HG03064 (cell line): Measurements from ENCODE around the gene CPVL.
"Not testable (repeated sequence)": the region's sequence is repeated elsewhere in the genome, so short reads cannot be mapped to it uniquely, and the experiment has no call there.

Source experiments
- ATAC-seq: cut with Tn5 transposase; IDR thresholded peaks from one replicate; pipeline ENCODE4 v1.9.1; 2021; ENCODE audit warnings: low read depth; ENCODE audit not compliant: unreplicated experiment

The CPVL gene

DNA sequence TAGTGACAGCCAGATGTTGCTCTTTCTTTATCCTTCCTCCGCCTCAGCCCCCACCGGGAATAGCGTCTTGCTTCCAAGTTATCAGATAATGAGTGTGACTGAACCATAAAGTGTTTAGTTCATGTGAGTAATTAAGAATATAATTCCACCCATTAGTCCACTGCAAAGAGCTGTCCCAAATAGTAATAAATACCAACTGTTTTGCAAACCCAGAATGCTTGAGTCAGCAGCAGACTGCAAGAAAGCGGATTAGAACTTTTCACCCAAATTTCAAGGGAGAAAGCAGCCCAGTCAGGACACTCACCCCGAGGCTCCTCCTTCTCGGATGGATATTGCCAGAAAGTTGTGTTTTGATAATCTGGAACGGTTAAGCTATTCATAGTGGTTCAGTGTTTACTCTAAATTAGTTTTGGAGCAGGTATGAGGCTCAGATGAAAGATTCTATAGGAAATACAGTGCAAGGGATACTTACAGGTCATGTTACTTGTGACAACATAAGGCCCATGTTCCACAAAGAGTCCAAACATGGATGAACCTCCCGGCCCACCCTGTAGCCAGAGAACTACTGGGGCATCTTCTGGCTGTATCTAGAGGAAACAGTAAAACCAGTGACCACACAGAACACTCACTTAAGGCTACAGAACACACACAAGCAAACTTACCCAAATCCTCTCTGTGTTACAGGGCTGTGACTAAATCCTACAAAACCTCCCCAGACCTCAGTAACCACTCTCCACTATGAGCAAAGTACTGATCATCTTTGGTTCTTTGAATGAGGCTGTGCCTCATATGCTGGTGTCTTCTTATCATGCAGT is 50.5 kb downstream of the CPVL start:
- no peak for ATAC-seq

DNA sequence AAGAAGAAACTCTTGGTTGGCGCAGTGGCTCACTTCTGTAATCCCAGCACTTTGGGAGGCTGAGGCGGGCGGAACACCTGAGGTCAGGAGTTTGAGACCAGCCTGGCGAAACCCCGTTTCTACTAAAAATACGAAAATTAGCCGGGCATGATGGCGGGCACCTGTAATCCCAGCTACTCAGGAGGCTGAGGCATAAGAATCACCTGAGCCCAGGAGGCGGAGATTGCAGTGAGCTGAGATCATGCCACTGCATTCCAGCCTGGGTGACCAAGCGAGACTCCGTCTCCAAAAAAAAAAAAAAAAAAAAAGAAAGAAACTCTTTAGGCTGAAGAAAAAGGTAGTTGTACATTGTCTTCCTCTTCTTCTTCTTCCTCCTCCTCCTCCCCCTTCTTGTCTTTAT is 53.2 kb downstream of the CPVL start:
- not testable (repeated sequence) for ATAC-seq

DNA sequence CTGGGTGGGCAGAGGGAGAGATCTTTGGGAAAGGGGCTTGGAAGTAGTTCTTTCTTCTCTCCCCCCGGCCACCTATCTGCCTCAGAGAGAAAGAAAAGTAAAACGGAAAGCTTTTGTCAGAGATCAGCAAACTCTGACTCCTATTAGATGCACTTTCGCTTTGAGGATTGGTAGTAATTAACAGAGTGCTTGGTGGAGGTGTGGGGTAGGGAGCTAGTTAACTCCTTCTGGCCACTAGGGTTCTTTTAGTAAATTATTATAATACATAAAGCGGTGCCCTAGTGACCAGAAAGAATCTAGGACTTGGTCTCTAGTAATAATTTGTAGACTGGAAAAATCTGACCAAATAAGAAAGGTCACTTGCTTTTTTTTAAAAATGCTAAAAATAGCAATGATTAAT is 54.6 kb downstream of the CPVL start:
- peak; percentile 97 for ATAC-seq

DNA sequence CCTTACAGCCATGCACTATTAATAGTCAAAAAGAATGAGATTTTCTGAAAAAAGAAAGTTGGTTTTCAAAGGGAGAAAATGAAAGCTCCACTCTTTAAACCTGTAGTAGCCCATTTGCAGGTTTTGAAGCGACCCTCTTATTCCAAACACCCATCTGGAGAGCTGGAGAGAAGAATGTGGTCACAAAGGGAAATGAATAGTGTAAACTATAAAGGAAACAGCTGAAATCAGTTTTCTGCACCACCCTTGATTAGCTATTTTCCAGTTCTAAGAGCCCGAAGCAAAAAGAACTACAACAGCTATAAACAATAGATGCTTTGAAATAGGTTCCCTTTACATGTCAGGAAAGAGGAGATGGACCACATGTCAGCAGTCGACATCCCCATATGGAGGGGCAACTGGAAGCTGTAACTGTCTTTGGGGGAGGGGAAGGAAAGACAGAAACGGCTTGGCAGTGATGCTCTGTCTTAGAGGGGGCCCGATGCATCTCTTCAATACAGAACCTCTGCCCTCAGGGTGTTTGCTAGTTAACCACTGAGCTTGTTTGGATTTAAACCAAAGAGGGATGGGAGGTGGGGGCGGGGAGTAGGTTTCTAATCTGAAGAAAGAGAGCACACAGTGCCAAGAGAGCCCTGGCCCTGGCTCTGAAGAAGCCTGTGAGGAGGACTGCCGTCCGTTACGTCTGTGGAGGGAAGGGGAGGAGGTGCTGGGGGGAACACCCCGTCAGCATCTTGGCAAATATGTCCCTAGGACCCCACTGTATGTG is 55.3 kb downstream of the CPVL start:
- ATAC-seq, result peak; percentile 11

DNA sequence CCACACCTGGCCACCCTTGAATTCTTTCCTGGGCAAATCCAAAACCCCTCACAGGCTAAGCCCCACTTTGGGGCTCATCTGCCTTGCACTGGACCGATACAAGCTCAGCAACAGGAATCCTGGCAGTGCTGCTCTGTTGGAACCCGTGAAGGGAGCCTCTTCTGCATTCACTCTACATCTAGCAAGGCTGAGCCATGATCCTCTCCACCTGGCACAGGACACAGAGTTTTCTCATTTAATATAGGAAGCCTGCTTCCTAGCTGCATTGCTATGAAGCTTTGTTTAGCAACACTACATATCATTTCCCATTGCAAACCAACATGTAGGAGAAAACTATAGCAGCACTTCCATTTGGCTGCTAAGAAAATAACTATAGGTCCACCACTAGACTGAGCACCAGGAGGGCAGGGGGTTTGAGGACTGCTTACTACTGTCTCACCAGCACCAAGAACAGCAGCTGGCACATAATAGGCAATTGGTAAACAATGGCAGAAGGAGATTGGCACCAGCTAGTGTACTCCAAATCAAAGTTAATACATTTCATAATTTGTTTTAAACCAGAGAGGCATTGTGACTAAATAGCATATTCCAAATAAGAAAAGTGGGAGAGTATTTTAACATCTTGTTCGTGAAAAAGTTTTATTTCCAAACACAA is 56.1 kb downstream of the CPVL start:
- no peak for ATAC-seq

DNA sequence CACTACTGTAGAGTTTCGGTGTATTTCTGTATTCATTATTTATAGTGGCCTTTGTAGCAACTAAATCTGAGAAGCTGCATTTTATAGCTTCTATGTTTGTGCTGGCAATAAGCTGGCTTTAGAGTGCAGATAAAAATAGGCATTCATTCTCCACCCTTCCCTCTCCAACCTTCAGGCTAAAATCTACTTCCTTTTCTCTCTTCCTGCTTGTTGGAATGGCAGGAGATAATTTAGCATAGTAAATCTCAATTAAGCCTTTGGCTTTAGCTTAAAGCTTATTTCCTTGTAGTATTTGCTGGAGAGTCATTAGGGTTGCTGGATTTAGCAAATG is 58.5 kb downstream of the CPVL start:
- no peak for ATAC-seq

DNA sequence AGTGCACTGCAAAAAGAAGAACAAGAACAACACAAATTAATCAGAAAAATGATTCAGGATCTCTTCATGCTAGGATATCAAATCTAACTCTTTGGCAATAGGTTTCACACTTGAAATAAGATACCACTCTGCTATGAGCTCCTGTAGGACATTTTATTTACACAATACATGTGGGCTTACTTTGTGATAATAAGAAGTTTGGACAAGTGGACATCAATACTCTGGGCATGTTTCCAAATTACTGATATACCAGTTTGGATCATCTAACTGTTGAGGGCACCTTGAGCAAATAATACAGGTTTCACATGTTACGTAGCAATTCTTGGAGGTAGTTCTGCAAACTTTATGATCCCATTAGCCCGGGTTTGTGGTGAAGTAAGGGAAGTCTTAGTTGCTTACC is 59.8 kb downstream of the CPVL start:
- ATAC-seq, result no peak

DNA sequence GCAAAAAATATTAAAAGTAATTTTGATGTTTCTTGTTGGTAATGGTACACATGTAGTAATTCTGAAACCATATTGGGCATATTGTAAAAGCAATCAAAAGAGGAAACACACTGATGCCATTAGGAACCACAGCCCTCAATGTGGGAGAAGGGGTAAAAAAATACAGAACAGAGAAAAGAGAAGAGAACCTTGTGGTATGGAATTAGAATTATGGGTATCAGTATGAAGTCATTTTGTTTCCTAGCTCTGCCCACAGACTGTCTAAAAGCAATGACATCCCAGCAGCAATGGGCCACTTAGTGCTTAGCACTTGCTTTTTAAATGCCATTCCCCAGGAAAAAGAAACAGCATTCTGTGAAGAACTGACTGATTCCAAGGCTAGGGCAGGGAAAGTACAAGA is 61.5 kb downstream of the CPVL start:
- ATAC-seq, result no peak

DNA sequence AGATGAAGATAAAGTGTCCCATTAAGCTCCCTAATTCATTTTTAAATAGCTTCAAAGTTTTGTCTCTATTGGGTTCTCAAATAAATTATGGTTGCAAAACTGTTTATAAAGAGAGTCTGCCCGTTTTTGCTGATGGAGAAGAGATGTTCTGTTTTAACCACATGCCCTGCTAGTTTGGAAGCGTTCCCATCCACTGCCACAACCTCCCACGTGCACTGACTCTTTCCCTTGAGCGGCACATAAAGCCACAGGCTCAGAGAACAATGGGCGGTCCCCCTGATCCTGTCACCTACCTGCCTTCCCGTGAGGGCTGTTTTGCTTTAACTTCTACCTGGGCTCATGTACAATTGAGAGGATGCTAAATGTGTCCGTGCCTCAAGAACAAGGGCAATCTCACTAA is 65.5 kb downstream of the CPVL start:
- ATAC-seq, result no peak

DNA sequence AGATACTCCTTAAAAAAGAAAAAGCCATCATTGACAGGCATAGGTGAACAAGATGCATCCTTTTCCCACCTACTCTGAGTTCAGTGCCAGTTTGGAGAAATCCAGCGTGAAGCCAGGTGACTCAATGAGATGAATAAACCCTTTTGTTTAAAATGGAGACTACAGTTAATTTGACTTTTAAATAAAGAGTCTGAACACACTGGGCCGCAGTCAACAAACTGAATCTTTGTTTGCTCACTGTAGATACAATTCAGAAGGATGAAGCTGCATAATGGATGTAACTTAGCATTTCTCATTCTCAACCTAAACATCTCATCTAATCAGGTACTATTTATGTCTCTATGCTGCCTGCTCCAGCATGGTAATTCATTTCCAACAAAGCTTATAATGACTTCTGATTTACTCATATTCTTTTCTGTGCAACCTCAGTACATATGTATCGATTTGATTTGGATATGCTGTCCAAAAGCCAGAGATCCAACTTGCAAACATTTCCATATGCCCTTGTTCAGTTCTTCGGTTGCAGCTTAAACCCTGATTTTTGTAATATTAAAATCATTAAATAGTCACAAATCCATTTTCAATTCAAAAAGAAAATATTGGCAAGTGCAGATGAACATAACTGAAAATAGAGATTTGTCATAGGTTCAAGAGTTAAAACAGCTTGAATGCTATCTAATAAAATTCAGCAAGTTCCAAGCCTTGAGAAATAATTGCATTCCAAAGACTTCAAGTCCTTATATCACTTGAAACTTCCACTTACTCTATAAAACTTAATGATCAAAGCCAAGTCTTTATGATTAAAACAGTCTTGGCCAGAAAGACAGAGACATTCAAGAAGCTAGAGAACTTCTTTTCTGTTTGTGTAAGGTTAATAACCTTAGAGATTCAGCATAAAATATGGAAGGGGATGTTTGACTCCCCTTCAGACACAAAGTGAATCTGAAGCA is 67.8 kb downstream of the CPVL start:
- ATAC-seq, result no peak

DNA sequence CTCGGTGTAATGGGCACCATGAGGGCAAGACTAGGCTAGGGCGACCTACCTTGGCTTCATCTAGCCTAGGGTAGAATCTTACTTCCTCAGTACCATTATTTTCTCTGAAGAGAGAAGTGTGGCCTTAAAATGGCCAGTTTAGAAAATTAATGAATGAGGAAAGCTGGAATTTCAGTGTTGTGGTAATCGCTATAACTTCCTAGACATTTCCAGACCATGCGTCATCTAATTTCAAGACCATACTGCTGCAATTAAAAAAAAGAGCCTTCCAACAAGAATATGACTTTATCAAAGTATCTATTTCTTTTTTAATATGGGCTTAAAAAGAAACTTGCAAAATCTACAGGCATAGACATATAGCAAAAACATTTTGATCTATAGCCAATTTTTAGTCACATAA is 68.5 kb downstream of the CPVL start:
- ATAC-seq, result no peak

DNA sequence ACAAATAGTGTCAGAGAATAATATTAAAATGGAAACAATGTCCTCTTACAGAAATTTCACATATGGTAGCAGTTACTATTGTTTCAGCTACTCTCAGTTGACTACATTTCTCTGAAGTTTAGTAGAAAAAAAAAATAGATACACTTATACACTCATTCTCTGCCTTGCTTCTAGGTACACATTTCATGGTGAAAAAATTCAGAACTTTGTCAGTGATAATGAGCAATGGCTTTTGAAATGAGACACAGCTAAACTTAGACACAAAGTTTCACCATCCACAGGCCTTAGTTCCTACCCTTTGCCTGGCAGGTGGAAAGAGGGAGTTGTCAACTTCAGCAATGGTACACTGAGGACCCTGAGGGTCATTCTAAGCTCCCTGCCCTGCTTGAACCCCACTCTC is 69.2 kb downstream of the CPVL start:
- no peak for ATAC-seq

DNA sequence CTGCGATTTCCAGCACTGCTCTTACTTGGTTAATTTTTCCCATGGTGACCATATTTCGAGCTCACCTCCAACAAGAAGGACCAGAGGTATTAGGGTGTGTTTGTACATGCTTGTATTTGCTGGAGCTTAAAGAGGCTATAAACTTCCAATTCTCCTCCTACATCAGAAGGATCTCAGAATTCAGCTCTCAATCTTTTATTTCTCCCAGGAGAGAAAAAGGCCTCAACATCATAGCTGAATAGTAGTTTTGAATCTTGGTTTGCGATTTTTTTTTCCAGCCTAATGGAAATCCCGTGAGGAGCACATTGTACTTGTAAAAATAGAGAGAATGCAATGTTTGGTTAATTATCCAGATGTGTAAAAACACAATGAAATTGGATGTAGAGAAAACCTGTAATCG is 69.7 kb downstream of the CPVL start:
- no peak for ATAC-seq

DNA sequence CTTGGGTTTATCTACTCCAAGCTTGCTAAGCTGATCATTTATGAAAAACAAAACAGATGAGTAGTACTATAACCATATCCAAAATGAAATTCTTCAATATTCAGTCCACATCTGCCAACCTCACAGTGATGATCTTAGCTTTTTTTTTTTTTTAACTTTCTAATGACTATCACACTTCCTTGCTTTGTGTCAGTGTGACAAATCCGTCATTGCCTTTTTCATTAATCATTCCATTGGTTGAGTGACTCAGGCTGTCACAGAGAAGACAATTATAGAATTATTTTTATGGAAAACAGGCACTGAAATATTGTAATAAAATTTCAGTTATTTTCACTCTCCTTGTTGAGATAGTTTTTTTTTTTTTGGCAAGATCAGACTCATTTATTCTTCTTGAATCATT is 70.7 kb downstream of the CPVL start:
- ATAC-seq, result no peak

DNA sequence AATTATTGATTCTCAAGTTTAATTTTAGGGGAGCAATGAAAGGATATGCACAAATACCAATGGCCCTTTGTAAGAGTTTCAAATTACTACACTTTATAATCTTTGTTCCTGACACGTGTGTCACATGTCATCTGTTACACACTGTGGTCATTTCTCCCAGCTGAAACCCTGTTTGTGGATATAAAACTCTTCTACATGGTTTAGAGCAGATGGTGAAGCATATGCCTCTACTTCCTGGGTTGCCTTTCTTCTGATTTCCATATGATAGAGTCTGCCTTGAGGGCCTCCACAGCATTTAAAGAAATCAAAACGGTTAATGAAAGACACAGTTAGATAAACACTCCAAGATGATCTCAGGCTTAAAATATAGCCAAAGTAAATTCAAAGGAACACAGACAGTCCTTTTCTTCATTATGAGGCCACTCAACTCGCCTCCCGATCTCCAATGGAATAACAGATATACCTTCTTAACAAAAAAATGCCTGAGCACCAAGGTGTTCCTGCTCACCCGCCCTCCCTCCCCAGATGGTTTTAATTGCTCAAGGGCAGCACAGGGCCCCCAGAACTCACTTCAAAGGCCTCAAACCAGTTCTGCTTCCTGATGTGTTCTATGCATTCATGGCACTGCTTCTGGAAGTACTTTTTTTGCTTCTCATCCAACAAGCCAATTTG is 75.0 kb downstream of the CPVL start:
- no peak for ATAC-seq

DNA sequence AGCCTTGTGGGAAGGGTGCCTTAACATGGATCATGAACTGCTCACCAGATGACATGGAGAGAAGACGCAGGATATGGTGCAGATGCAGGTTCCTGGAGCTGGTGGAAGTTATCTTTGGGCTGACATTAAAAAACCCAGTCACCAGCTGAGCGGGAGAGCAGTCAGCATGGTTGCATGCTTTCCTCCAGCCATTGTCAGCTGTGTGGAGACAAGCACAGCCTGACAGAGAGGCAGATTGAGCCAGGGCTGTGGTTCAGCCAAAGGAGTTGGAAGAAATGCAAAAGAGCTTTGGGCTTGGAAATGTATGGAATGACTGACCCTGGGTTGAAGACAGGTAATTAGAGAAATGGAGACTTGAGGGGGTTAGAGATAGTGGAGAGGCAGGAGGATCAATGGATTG is 79.7 kb downstream of the CPVL start:
- ATAC-seq, result no peak

DNA sequence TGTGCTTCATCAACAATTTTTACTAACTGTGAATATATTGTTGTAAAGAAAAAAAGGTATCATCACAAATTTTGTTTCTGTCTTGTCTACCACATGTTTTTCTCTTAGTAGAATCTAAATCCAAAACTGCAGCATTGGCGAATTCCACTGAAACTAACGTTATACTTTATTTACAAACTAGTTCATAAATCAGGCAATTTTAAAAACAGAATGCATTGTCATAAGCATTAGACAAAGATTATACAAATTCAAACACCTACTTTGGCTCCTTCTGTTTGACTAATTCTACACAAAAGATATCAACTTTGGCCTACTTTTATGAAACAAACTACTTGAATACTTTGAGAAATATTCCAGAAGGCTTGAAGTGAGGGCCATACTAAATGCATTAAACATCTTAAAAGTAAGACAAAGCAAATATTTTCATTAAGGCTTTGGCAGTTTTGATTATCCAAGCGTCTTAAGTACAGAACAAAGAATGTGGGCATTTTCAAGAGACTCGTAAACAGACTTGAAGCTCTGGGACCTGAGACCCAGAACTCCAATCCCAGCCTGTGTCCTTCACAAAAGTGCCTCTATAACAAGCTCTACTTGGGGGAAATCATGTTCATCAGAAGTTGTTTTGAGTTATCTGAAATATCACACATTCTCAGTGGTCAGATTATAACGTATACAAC is 81.0 kb downstream of the CPVL start:
- ATAC-seq, result no peak

DNA sequence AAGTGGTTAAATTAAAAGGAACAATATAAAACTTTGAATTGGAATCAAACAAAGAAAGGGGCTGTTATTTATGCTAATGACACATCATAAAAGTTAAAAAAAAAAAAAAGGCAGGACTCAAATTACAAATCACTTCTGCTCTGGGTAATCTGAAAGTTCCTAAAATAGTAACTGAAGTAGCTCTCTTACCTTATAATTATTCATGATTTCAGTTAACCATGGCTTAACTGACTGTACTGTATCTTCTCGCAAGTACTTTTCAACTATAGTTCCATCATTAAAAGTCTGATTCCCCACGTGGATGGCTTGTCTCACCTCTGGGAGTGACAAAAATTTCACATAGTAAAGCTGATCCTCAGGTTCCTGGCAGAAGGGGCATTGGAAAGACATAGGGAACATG is 82.5 kb downstream of the CPVL start:
- ATAC-seq, result no peak

DNA sequence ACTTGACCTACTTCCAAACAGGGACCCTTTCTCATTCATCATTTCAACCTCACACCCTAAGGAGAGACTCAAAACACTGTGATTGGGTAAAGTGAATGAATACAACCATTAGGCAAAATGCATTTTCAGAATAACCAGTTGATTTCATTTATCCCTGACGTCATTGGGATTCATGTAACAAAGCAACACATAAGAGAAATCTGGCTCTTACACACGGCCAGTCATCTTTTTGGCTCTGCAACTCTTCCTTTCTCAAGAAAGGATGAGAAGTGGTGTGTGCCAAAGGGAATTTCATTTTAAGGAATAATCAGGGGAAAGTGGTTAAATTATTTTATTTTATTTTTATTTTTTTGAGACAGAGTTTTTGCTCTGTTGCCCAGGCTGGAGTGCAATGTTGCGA is 83.1 kb downstream of the CPVL start:
- no peak for ATAC-seq
